GM18526 (cell line): Measurements from ENCODE around the gene KCNH2.

ENCODE experiments used
- POLR2A ChIP-seq: IDR thresholded peaks from 3 replicates; pipeline ENCODE4 v1.6.1; 2011; ENCODE audit not compliant: insufficient read length; ENCODE audit errors: extremely low read depth

KCNH2 gene

DNA sequence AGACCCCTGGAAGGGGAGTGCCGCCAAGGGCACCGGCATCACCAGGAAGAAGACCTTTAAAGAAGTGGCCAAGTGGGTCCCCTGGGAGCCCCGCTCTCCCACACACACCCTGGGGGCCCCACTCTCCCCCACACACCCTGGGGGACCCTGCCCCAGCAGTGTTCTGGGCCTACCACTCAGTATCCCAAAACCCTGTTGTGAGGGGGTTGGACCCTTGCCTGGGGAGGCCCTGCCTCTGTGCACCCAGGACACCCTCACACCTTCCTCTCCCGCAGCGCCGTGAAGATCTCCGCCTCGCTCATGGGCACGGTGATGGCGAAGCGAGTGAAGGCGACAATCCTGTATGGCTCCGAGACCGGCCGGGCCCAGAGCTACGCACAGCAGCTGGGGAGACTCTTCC is 23.4 kb upstream of the KCNH2 start:
- TF ChIP-seq POLR2A = no peak

DNA sequence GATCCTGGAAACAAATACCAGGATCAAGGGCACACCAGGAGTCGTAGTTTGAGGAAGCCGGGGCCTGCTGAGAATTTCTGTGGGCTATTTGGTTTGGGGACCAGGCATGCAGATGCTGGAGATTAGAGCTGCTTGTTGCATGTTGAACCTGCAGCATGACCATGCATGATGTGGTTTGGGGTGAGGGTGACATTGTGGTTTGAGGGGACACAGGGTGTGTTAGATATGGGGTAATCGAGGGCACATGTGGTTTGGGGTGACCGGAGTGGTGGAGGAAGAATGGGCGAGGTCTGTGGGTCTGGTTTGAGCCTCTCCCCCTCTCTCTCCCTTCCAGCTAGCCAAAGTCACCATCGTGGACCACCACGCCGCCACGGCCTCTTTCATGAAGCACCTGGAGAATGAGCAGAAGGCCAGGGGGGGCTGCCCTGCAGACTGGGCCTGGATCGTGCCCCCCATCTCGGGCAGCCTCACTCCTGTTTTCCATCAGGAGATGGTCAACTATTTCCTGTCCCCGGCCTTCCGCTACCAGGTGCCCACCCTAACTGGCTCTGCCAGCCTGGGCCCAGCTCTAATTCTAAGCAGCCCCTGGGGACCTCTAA is 22.9 kb upstream of the KCNH2 start:
- no peak for TF ChIP-seq POLR2A

DNA sequence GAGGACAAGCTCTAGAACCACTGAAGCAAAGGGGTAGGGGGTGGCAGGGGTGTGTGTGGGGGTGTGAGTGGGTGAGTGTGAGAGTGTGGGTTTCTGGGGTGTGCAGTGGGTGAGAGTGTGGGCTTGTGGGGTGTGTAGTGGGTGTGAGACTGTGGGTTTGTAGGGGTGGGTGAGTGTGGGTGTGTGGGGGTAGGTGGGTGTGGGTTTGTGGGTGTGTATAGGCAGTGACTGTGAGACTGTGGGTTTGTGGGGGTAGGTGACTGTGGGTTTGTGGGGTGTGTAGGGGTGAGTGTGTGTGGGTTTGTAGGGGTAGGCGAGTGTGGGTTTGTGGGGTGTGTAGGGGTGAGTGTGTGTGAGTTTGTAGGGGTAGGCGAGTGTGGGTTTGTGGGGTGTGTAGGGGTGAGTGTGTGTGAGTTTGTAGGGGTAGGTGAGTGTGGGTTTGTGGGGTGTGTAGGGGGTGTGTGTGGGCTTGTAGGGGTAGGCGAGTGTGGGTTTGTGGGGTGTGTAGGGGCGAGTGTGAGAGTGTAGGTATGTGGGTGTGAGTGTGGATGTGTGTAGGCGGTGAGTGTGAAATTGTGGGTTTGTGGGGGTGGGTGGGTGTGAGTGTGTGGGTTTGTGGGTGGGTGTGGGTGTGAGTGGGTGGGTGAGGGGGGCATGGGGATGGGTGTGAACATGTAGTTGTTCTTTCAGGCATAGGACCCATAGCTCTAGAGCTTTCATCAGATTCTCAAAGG is 21.5 kb upstream of the KCNH2 start:
- TF ChIP-seq POLR2A = no peak

DNA sequence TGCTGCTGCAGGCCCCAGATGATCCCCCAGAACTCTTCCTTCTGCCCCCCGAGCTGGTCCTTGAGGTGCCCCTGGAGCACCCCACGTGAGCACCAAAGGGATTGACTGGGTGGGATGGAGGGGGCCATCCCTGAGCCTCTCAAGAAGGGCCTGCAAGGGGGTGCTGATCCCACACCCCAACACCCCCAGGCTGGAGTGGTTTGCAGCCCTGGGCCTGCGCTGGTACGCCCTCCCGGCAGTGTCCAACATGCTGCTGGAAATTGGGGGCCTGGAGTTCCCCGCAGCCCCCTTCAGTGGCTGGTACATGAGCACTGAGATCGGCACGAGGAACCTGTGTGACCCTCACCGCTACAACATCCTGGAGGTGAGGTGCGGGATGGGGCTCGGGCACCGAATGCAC is 20.9 kb upstream of the KCNH2 start:
- TF ChIP-seq POLR2A = no peak

DNA sequence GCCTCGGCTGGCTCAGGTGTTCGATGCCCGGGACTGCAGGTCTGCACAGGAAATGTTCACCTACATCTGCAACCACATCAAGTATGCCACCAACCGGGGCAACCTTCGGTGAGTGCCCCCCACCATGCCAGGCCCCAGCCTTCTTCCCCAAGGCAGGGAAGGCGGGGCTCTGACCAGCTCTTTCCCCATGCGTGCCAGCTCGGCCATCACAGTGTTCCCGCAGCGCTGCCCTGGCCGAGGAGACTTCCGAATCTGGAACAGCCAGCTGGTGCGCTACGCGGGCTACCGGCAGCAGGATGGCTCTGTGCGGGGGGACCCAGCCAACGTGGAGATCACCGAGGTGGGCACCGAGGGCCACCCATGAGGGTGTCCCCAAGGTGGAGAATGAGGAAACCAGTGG is 20.2 kb upstream of the KCNH2 start:
- TF ChIP-seq POLR2A = no peak

DNA sequence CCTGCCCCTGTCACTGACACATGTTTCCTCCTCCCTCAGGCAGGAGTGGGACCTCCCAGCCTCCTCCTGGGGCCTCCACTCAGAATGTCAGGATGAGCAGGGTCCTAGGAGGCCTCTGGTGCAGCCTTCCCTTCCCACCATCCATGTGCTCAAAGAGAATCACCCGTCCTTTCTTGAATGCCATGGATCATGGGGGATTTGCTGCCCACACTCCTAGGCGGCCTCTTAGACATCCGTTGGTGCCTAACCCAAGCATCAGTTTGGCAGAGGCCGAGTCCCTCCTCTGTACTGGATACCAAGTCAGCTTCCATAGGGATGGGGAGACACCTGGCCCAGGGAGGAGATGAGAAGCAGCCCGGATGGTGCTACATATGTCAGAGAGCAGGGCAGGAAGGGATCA is 19.7 kb upstream of the KCNH2 start:
- TF ChIP-seq POLR2A = no peak

DNA sequence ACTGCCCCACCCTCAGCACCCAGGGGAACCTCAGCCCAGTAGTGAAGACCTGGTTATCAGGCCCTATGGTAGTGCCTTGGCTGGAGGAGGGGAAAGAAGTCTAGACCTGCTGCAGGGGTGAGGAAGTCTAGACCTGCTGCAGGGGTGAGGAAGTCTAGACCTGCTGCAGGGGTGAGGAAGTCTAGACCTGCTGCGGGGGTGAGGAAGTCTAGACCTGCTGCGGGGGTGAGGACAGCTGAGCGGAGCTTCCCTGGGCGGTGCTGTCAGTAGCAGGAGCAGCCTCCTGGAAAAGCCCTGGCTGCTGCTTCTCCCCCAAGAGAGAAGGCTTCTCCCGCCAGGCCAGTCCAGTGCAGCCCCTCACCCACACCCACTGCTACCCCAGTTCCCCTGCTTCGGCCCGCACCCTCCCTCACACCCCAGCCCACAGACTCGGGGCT is 19.0 kb upstream of the KCNH2 start:
- TF ChIP-seq POLR2A = no peak

DNA sequence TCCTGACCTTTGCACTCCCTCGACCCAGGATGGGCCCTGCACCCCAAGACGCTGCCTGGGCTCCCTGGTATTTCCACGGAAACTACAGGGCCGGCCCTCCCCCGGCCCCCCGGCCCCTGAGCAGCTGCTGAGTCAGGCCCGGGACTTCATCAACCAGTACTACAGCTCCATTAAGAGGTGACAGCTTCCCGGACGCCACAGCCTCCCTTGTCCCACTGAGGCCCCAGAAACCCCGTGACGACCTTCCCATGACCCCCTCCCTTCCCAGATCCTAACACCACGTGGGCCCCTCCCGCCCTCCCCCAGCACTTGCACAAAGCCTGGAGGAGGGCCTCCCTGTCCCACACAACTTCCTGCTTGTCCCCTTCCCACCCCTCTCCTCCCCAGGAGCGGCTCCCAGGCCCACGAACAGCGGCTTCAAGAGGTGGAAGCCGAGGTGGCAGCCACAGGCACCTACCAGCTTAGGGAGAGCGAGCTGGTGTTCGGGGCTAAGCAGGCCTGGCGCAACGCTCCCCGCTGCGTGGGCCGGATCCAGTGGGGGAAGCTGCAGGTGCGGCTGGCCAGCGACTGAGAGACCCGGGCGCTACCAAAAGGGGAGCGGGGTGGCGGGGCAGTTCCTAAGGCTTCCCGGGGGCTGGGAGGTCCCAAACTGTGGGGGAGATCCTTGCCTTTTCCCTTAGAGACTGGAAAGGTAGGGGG is 18.4 kb upstream of the KCNH2 start:
- no peak for TF ChIP-seq POLR2A

DNA sequence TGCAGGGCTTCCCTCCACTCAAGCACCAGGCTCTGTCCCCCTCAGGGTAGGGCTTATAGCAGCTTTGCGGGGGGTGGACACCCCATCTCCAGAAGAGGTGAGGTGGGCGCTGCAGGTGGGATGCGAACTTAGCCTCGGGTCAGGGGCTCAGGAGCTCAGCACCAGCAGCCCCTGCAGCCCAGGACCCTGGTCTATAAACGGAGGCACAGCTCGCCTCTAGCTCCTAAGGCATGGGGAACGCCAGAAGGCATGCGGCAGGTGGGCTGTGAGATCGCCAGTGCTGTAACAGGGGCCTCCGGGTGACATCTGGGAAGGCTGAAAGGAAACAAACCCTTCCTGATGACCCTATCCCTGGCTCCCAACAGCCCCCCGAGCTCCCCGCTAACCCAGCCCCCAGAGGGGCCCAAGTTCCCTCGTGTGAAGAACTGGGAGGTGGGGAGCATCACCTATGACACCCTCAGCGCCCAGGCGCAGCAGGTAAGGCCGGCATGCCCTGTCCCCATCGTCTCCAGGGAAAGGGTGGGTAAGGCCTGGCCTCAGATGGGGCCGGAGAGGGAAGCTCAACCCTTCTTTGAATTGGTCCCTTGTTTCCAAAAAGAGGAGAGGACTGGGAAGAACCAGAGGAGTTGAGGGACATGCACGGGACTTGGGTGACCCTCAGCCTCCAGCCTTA is 16.9 kb upstream of the KCNH2 start:
- TF ChIP-seq POLR2A = no peak

DNA sequence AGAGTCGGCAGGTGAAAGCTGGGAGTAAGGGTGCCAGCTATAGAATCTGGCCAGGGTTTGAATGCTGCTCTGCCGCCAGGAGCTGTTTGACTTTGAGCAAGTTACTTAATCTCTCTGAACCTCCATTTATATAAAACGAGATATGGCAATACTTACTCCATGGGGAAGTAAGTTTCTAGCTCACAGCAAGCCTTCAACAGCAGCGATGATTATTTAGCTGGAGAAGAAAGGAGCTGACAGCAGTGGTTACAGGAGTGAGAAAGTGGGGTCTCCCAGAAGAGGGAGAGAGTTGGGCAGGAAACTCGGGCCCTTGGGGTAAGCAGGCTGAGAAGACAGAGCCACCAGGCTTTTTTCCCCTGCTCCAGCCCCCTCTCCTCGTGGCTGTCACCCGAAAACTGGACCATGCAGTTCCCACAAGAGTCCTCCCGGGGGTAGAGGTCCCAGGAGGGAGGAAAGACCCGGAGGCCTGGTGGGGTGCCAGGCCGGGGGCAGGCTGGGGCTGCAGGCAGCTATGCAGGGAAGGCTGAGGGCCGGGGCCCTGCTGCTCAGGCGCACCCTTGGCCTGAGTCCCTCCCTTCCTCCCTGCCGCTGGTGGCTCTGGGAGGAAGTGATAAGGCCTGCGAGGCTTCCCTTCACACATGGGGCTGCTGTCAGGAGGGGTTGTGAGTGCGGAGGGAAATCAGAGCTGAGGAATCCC is 16.2 kb upstream of the KCNH2 start:
- TF ChIP-seq POLR2A = no peak

DNA sequence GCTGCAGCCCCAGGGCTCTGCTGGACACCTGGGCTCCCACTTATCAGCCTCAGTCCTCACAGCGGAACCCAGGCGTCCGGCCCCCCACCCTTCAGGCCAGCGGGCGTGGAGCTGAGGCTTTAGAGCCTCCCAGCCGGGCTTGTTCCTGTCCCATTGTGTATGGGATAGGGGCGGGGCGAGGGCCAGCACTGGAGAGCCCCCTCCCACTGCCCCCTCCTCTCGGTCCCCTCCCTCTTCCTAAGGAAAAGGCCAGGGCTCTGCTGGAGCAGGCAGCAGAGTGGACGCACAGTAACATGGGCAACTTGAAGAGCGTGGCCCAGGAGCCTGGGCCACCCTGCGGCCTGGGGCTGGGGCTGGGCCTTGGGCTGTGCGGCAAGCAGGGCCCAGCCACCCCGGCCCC is 15.4 kb upstream of the KCNH2 start:
- no peak for TF ChIP-seq POLR2A

DNA sequence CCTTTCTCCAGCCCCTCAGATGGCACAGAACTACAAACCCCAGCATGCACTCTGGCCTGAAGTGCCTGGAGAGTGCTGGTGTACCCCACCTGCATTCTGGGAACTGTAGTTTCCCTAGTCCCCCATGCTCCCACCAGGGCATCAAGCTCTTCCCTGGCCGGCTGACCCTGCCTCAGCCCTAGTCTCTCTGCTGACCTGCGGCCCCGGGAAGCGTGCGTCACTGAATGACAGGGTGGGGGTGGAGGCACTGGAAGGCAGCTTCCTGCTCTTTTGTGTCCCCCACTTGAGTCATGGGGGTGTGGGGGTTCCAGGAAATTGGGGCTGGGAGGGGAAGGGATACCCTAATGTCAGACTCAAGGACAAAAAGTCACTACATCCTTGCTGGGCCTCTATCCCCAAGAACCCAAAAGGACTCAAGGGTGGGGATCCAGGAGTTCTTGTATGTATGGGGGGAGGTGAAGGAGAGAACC is 14.7 kb upstream of the KCNH2 start:
- TF ChIP-seq POLR2A = no peak

DNA sequence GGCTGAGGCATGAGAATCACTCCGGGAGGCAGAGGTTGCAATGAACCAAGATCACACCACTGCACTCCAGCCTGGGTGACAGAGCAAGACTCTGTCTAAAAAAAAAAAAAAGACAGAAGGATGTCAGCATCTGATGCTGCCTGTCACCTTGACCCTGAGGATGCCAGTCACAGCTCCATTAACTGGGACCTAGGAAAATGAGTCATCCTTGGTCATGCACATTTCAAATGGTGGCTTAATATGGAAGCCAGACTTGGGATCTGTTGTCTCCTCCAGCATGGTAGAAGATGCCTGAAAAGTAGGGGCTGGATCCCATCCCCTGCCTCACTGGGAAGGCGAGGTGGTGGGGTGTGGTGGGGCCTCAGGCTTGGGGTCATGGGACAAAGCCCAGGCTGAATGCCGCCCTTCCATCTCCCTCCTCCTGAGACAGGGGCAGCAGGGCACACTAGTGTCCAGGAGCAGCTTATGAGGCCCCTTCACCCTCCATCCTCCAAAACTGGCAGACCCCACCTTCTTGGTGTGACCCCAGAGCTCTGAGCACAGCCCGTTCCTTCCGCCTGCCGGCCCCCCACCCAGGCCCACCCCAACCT is 14.0 kb upstream of the KCNH2 start:
- TF ChIP-seq POLR2A = no peak

DNA sequence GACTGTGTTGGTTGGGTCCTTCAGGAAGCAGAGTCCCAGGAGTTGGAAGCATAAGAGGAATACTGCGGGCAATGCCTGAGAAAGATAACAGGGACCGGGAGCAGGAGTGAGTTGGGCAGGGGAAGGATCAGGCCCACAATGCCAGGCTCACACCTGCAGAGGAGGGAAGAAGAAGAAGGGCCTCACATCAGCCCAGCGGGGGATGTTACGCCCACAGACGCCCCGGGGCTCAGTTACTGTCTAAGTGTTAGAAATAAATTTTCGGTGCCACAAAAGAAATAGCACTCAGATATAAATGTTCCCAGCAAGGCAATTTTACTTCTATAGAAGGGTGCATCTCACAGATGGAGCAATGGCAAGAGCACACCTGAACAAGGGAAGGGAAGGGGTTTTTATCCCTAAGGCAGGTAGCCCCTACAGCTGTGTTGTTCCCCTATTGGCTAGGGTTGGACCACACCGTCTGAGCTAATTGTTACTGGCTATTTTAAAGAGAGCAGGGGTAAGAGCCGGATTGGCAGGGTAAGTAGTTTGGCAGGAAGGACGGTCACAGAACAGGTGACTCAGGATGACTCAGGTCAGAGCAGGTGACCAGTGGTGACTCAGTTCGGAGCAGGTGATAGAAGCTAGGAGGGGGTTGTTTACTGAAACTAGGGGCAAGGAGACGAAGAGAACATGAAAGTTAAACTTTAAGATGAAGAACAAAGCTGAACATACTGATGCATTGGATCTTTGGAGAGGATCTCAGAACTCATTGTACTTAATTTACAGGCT is 12.5 kb upstream of the KCNH2 start, which contains the start of gene NOS3:
NOS3 (plus strand) TSS at position 602 of the 771 bp plus-strand sequence. CDS start 2,787 bp downstream, outside the sequence.
- TF ChIP-seq POLR2A = no peak
